Right lobe of liver (tissue), 4 donors: ENCODE results near the gene FOXA1.

Source experiments
- POLR2A ChIP-seq: fragments of 450-650 bp; IDR thresholded peaks from one replicate; pipeline ENCODE4 v1.6.1; 2017; ENCODE audit warnings: antibody characterized with exemption, mild to moderate bottlenecking
- TF ChIP-seq, protein P1 (sequence below), 4 donors: fragments of 200-600 bp in 3 of 4; fragments of 450-650 bp in 1 of 4; IDR thresholded peaks; one replicate each; pipeline versions ENCODE4 v1.5.1 to v1.8.0; 2016 to 2022; ENCODE audit warnings: antibody characterized with exemption in 4 of 4, mild to moderate bottlenecking in 2 of 4
- donor health status: DM: no; HTN: no; CAD: no.
- donor health status: DM: no; HTN: no; CAD: no.
- donor health status: DM: no; HTN: yes; CAD: no.

GRCh38 chr14:37638599-37638998, 43.5 kb upstream of the FOXA1 start:
- TF ChIP-seq, protein P1, sequence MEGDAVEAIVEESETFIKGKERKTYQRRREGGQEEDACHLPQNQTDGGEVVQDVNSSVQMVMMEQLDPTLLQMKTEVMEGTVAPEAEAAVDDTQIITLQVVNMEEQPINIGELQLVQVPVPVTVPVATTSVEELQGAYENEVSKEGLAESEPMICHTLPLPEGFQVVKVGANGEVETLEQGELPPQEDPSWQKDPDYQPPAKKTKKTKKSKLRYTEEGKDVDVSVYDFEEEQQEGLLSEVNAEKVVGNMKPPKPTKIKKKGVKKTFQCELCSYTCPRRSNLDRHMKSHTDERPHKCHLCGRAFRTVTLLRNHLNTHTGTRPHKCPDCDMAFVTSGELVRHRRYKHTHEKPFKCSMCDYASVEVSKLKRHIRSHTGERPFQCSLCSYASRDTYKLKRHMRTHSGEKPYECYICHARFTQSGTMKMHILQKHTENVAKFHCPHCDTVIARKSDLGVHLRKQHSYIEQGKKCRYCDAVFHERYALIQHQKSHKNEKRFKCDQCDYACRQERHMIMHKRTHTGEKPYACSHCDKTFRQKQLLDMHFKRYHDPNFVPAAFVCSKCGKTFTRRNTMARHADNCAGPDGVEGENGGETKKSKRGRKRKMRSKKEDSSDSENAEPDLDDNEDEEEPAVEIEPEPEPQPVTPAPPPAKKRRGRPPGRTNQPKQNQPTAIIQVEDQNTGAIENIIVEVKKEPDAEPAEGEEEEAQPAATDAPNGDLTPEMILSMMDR (IDR thresholded peaks at IDR 0.05), result no peak
- TF ChIP-seq POLR2A, result no peak
